Activated naive CD4-positive, alpha-beta T cell treated with anti-CD3 and anti-CD28 coated beads, Interleukin-2, amount 50 U/mL, for 72 hours (primary cell): Measurements from ENCODE around the gene TAF11L2. TPM values are rescaled to one million over a fixed set of nuclear protein-coding genes. Genes with fewer than 3 reads are reported as not detected.
"Not testable (repeated sequence)": the region's sequence is repeated elsewhere in the genome, so short reads cannot be mapped to it uniquely, and the experiment has no call there.

Experiments
- ATAC-seq, 2 donors: fragments of 150-1000 bp; cut with Tn5 transposase; 2 replicates each; pipeline ENCODE4 v1.10.0; 2021; ENCODE audit warnings: mild to moderate bottlenecking in 2 of 2, moderate library complexity in 2 of 2
- DNase-seq, 2 donors: peaks; one replicate each; pipeline ENCODE4 v3.0.0; 2021 to 2022; ENCODE audit warnings: low spot score in 2 of 2
- H3K27ac Mint-ChIP-seq, 2 donors: one replicate each; pipeline ENCODE4 v1.8.0; 2022; ENCODE audit warnings: mild to moderate bottlenecking in 2 of 2, mixed read lengths in 2 of 2
- H3K36me3 Mint-ChIP-seq, 2 donors: one replicate each; pipeline ENCODE4 v1.8.0; 2022; ENCODE audit warnings: mixed read lengths in 2 of 2
- H3K9me3 Mint-ChIP-seq, 2 donors: one replicate each; pipeline ENCODE4 v1.8.0; 2022; ENCODE audit warnings: mixed read lengths in 2 of 2
- total RNA-seq, 2 donors: library from RNA; stranded (reverse); gene quantifications; one replicate each; pipeline ENCODE4 v1.2.3, GENCODE V29; 2022

The TAF11L2 gene
- total RNA-seq, result not detected

GRCh38 chr5:17497931-17498330 lies at the start of gene TAF11L2:
TAF11L2 (plus strand) TSS chr5:17498231.
- H3K9me3 Mint-ChIP-seq, H3K27ac Mint-ChIP-seq, DNase-seq, H3K36me3 Mint-ChIP-seq, ATAC-seq: not testable (repeated sequence)

GRCh38 chr5:17448877-17449276 lies 49.2 kb upstream of the TAF11L2 start:
- ATAC-seq (no peak), DNase-seq (no peak)
- Mint-ChIP-seq H3K36me3 (no peaks in the 10 kb centered on the region), H3K27ac (no peak overlapping the region), H3K9me3 (peaks cover 9 to 14% of the 10 kb centered on the region in 2 donors)

GRCh38 chr5:17452936-17453335 lies 45.1 kb upstream of the TAF11L2 start:
- no peak for ATAC-seq
- no peak overlapping the region for H3K27ac Mint-ChIP-seq
- DNase-seq, result no peak
- H3K9me3 Mint-ChIP-seq, result peaks cover 15 to 26% of the 10 kb centered on the region in 2 donors
- no peaks in the 10 kb centered on the region for H3K36me3 Mint-ChIP-seq

- no peaks in the 10 kb centered on the region for H3K36me3 Mint-ChIP-seq
- H3K9me3 Mint-ChIP-seq, result peaks cover 13 to 34% of the 10 kb centered on the region in 2 donors
- DNase-seq, result no peak
- no peak overlapping the region for H3K27ac Mint-ChIP-seq
- no peak for ATAC-seq
Observed at GRCh38 chr5:17455942-17456341, 42.1 kb upstream of the TAF11L2 start.

- ATAC-seq, result no peak
- no peak overlapping the region for H3K27ac Mint-ChIP-seq
- no peak for DNase-seq
- H3K36me3 Mint-ChIP-seq, result peaks cover 0 to 14% of the 10 kb centered on the region in 2 donors
- H3K9me3 Mint-ChIP-seq, result peaks cover 28 to 38% of the 10 kb centered on the region in 2 donors
Observed at GRCh38 chr5:17461793-17462192, 36.2 kb upstream of the TAF11L2 start.

- peaks cover 24 to 37% of the 10 kb centered on the region in 2 donors for H3K9me3 Mint-ChIP-seq
Observed at GRCh38 chr5:17463653-17464052, 34.4 kb upstream of the TAF11L2 start.

GRCh38 chr5:17470064-17470463 lies 28.0 kb upstream of the TAF11L2 start:
- Mint-ChIP-seq H3K36me3 (no peaks in the 10 kb centered on the region), H3K27ac (no peak overlapping the region), H3K9me3 (peaks cover 0 to 17% of the 10 kb centered on the region in 2 donors)
- DNase-seq, result no peak
- no peak for ATAC-seq

More at GRCh38 chr5:17463653-17464052, 34.4 kb upstream of the TAF11L2 start:
- H3K36me3 Mint-ChIP-seq, result peaks cover 0 to 14% of the 10 kb centered on the region in 2 donors
- ATAC-seq (no peak), DNase-seq (no peak)
- no peak overlapping the region for H3K27ac Mint-ChIP-seq

- not testable (repeated sequence) for DNase-seq, H3K27ac Mint-ChIP-seq, ATAC-seq, H3K36me3 Mint-ChIP-seq
- peaks cover 0 to 18% of the 10 kb centered on the region in 2 donors for H3K9me3 Mint-ChIP-seq
Observed at GRCh38 chr5:17475064-17475463, 23.0 kb upstream of the TAF11L2 start.

- ATAC-seq (no peak), DNase-seq (no peak)
- Mint-ChIP-seq H3K27ac (no peak overlapping the region), H3K36me3 (no peaks in the 10 kb centered on the region), H3K9me3 (peaks cover 0 to 9% of the 10 kb centered on the region in 2 donors)
Observed at GRCh38 chr5:17477043-17477442, 21.0 kb upstream of the TAF11L2 start.

- DNase-seq, result no peak
- Mint-ChIP-seq H3K36me3 (no peaks in the 10 kb centered on the region), H3K9me3 (peaks cover 0 to 7% of the 10 kb centered on the region in 2 donors), H3K27ac (no peak overlapping the region)
- no peak for ATAC-seq
Observed at GRCh38 chr5:17477573-17478265, 20.3 kb upstream of the TAF11L2 start.

GRCh38 chr5:17481378-17481777 lies 16.7 kb upstream of the TAF11L2 start:
- DNase-seq, result no peak
- H3K27ac Mint-ChIP-seq, result no peak overlapping the region
- H3K9me3 Mint-ChIP-seq, result peaks cover 3 to 10% of the 10 kb centered on the region in 2 donors
- no peak for ATAC-seq
- H3K36me3 Mint-ChIP-seq, result no peaks in the 10 kb centered on the region

- H3K27ac Mint-ChIP-seq, result no peak overlapping the region
- no peak for DNase-seq
- ATAC-seq, result no peak
- peaks cover 3 to 11% of the 10 kb centered on the region in 2 donors for H3K9me3 Mint-ChIP-seq
- no peaks in the 10 kb centered on the region for H3K36me3 Mint-ChIP-seq
Observed at GRCh38 chr5:17482790-17483189, 15.2 kb upstream of the TAF11L2 start.

- DNase-seq, H3K9me3 Mint-ChIP-seq, H3K27ac Mint-ChIP-seq, ATAC-seq, H3K36me3 Mint-ChIP-seq: not testable (repeated sequence)
Observed at GRCh38 chr5:17486464-17487173, 11.4 kb upstream of the TAF11L2 start.

GRCh38 chr5:17487174-17487512 lies 10.9 kb upstream of the TAF11L2 start:
- DNase-seq (no peak), ATAC-seq (no peak)
- no peaks in the 10 kb centered on the region for H3K36me3 Mint-ChIP-seq
- peaks cover 7 to 10% of the 10 kb centered on the region in 2 donors for H3K9me3 Mint-ChIP-seq
- no peak overlapping the region for H3K27ac Mint-ChIP-seq

- peaks cover 10 to 17% of the 10 kb centered on the region in 2 donors for H3K9me3 Mint-ChIP-seq
- not testable (repeated sequence) for H3K27ac Mint-ChIP-seq, DNase-seq, ATAC-seq, H3K36me3 Mint-ChIP-seq
Observed at GRCh38 chr5:17491257-17491656, 6.8 kb upstream of the TAF11L2 start.

- ATAC-seq (no peak), DNase-seq (no peak)
- H3K36me3 Mint-ChIP-seq, result peaks cover 0 to 5% of the 10 kb centered on the region in 2 donors
- no peak overlapping the region for H3K27ac Mint-ChIP-seq
- H3K9me3 Mint-ChIP-seq, result peaks cover 8 to 16% of the 10 kb centered on the region in 2 donors
Observed at GRCh38 chr5:17492770-17493169, 5.3 kb upstream of the TAF11L2 start.

- no peak overlapping the region for H3K27ac Mint-ChIP-seq
- H3K9me3 Mint-ChIP-seq, result peaks cover 11 to 12% of the 10 kb centered on the region in 2 donors
- peaks cover 0 to 5% of the 10 kb centered on the region in 2 donors for H3K36me3 Mint-ChIP-seq
- ATAC-seq (no peak), DNase-seq (no peak)
Observed at GRCh38 chr5:17497446-17497845, 585 bp upstream of the TAF11L2 start.
